Measurements from ENCODE around the gene CDYL2.

Gene CDYL2

GRCh38 chr16:80620736-80621605 is 183.4 kb downstream of the CDYL2 start:
- DNase-seq (ENCODE audit: low read depth) = no peak

GRCh38 chr16:80619824-80620223 is 184.6 kb downstream of the CDYL2 start:
- no peak for DNase-seq (ENCODE audit: low read depth)

- no peak for DNase-seq (ENCODE audit: low read depth)
Measured at GRCh38 chr16:80618862-80619648, 185.3 kb downstream of the CDYL2 start.

DNA sequence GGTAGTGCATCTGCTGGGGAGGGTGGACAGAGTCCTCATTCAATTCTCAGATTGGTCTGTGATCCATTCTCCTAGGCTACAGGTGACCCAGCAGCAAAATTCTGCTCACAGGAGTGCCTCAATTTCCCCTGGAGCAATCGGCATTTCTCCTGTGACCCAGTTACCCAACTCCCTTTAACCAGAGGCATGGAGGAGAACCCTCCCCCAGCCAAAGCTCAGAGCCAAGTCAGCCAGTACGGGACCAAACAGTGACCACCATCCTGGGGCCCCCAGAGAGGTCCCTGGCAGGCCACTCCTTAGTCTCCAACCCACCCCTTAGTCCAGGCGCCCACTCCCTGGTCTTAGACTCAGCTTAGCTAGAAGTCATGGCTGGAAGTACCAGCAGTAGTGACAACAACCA is 188.0 kb downstream of the CDYL2 start:
- DNase-seq (ENCODE audit: low read depth) = no peak

- no peak for DNase-seq (ENCODE audit: low read depth)
Measured at GRCh38 chr16:80615735-80616134, 188.7 kb downstream of the CDYL2 start.

DNA sequence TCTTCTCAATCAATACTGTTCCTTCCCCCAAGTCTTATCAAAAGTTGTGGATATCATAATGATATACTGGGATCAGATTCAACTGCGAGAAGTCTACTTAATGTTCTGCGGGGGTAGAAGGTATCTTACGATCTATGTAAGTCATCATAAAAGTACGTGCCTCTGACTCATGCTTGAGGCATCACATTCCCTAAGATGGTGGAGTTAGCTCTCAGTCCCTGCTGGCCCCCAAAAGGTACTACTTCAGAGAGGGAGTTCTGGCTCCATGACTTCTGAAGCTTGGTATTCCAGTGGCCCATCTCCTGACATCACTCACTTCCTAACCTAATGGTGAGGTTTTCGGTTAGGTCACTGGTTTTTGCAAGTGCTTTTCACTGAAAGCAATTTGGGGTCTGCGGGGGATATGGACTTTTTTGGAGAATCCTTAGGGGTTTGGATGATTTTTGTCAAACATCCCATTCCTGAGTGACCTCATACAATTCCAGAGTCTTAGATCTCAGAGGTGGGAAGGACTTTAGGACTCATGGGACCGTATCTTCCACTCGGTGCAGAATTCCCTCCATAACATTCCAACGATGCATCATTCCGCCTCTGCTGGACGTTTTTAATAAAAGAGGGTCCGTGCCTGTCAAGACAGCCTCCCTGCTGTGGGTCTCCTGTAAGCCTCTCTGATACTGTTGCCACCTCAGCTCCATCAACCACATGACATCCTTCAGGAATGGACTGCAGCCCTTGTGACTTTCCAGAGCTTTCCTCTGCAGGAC is 189.3 kb downstream of the CDYL2 start:
- peak; percentile 30 for DNase-seq (ENCODE audit: low read depth)

GRCh38 chr16:80612461-80613017 is 191.9 kb downstream of the CDYL2 start:
- DNase-seq (ENCODE audit: low read depth) = no peak

DNA sequence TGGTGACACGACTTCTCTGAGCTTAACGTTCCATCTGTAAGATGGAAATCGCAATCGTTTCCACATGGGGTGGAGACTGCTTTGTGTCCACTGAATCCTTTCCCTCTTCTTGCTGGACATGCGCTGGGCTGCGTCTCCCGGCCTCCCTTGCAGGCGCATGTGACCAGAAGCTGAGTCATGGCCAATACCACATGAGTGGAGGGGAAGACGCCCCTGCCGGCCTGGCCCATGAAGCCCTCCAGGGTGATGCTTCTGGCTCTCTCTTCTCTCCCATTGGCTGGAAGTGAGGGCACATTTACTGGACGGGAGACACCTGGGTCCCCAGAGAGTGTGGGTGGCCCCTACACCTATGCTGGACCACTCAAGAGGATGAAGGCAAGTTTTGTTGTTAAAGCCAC is 192.5 kb downstream of the CDYL2 start:
- no peak for DNase-seq (ENCODE audit: low read depth)

DNA sequence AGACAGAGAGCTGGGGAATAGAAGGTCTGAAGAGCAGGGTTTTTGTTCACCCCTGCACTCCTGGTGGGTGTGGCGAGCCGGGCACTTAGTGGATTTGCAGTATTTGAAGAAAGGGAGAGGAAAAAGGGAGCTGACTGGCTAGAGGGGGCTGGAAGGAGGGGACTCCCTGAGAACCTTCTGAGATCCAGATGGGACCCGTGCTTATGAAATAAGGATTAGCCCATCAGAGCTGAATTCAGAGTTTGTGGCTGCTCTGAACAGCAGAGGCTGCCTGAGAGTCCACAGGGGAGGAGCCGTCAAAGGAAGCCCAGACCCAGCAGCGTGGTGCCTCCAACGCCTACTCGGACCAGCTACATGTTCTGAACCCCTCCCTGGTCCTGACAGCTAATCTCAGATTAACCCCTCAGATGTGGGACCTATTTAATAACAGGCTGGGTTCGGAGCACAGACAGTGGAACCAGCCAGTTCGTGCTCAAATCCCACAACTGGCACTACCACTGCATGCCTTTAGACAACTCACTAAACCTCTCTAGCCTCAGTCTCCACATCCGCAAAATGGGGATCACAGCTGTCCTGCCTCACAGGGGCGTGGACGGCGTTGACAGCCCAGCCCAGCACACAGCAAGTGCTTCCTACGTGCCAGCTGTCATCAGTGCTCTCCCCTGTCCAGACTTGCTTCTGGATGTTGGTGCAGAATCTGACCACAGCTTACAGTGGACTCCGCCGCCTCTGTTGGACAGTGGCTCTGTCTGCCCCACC is 193.0 kb downstream of the CDYL2 start:
- DNase-seq (ENCODE audit: low read depth) = no peak

- DNase-seq (ENCODE audit: low read depth) = no peak
Measured at GRCh38 chr16:80610481-80611156, 193.8 kb downstream of the CDYL2 start.

DNA sequence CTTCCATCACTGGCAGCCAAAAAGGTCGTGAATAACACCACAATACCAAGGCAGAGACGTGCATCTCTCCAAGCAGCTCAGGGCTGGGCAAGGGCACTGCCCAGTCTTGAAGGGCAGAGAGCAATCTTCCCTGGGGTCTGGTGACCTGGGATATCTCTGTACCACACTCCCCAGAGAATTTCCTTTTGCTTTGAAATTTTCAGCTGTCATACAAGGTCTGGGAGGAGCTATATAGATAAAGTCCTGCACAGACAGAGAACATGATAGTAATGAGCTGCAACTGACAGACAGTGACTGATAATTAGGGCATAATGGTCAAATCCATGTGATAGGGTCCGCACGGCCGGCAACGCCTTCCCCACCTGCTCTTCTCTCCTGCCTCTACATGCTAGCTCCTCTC is 195.5 kb downstream of the CDYL2 start:
- DNase-seq (ENCODE audit: low read depth) = no peak

DNA sequence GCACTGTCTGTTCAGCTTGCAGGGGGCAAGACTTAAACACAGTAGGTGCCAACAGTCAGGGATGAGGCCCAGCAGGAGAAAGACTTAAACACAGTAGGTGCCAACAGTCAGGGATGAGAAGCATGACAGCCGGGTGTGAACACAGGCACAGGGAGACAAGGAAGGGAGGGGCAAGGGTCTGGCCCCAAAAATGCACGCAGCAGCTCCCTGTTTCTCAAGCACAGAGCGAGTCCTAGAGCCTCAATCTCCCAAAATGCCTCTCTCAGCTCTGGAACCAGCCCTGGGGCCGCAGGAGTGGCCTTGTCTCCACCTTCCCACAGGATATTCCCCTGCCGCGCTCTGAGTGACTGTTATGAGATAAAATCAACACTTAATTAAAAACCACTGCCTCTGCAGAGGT is 197.2 kb downstream of the CDYL2 start:
- no peak for DNase-seq (ENCODE audit: low read depth)

- no peak for DNase-seq (ENCODE audit: low read depth)
Measured at GRCh38 chr16:80606221-80606766, 198.1 kb downstream of the CDYL2 start.

- no peak for DNase-seq (ENCODE audit: low read depth)
Measured at GRCh38 chr16:80604600-80605355, 199.6 kb downstream of the CDYL2 start.

GRCh38 chr16:80602894-80603293 is 201.5 kb downstream of the CDYL2 start:
- DNase-seq (ENCODE audit: low read depth) = no peak

DNA sequence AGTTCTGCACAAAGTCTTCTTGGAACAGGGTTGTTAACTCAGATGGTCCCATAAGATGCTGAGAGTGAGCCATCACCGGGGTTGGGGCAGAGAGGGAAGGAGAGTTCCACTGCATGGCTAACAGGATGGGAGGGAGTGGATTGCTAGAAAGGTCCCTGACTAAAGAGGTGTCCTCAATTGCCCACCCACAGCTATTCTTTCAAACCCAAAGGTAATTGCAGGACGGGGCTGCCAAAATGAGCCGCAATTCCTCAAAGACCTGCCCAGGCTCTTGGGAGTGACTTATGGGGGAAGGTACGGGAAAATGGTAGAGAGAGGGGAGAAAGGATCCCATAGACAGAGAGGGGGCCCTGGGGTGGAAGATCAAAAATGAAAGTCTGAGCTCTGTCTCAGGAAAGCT is 203.2 kb downstream of the CDYL2 start:
- DNase-seq (ENCODE audit: low read depth) = no peak

DNA sequence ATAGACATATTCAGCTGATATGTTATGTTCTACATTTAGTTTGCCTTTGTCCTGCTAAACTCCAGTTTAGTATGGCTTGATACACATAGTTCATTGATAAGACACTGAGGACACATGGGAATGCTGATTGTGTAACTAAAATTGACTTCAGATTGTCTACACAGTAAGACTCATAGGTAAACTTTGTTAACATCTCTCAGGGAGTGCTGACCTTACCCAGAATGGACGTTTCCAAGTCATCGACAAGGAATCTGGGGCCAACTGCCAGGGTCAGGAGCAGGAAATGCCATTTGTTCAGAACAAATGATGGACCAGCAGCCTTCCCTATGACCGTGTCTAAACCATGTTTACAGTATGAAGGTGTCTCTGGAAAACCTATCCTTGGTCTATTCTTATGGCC is 204.9 kb downstream of the CDYL2 start:
- no peak for DNase-seq (ENCODE audit: low read depth)

DNA sequence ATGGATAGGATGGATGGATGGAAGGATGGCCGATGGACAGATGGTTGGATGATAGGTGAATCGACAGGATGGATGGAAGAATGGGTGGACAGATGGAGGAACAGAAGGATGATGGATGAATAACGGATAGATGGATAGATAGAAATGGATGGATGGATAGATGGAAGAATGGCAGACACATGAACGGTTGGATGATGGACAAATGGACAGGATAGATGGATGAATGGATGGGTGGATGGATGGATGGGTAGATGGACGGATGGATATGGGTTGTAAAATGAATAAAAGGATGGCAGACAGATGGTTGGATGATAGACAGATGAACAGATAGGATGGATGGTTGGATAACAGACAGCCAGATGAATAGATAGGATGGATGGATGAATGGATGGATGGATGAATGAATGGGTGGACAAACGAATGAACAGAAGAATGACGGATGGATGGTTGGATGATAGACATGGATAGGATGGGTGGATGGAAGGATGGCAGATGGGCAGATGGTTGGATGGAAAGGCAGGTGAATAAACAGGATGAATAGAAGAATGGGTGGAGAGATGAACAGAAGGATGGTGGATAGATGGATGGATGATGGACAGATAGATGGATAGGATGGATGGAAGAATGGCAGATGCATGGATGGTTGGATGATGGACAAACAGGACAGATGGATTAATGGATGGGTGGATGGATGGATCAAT is 207.7 kb downstream of the CDYL2 start:
- no peak for DNase-seq (ENCODE audit: low read depth)

DNA sequence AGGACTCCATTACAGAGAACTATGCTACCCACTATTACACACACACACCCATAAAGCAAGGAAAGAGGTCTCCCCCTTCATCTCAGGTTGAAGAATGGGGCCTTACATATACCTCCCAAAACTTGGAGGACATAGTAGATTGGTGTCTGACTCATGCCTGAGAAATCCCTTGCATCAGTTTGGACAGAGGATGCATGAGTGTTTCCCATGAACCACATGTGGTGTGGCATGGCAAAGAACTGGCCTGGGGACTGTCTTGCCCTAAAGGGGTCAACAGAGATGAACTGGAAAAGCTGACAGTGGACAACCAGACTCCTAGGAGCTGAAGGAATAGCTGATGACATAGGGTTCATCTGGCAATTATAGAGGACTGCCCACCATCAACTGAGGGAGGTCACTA is 209.6 kb downstream of the CDYL2 start:
- DNase-seq (ENCODE audit: low read depth) = no peak

Measured in fibroblast of the conjunctiva (primary cell).